Measurements from ENCODE around the gene GATAD2B.

GATAD2B gene

GRCh38 chr1:153792631-153793041 is 130.1 kb downstream of the GATAD2B start:
- H3K4me2 ChIP-seq, result no peak overlapping the region
- no peak overlapping the region for H3K9ac ChIP-seq
- peaks cover 9% of the 10 kb centered on the region; the same call in 1 of the 2 replicates for H3K27me3 ChIP-seq (ENCODE audit: insufficient read depth, low read depth)
- TF ChIP-seq CTCF (conservative IDR thresholded peaks at IDR 0.05; ENCODE audit: low read depth, low read length), result no peak
- no peak overlapping the region for H2AFZ ChIP-seq (ENCODE audit: low read depth)
- no peaks in the 10 kb centered on the region for H3K36me3 ChIP-seq (ENCODE audit: insufficient read depth)
- no peaks in the 10 kb centered on the region for H4K20me1 ChIP-seq (ENCODE audit: insufficient read depth)
- peaks cover 46% of the 10 kb centered on the region for H3K4me1 ChIP-seq (ENCODE audit: low read depth, poor library complexity, severe bottlenecking)
- H3K79me2 ChIP-seq (ENCODE audit: insufficient read depth, low read depth), result no peaks in the 10 kb centered on the region
- H3K27ac ChIP-seq, result no peak overlapping the region
- no peak overlapping the region for H3K4me3 ChIP-seq (IDR thresholded peaks at IDR 0.05; ENCODE audit: insufficient read depth, low read depth, low read length)

DNA sequence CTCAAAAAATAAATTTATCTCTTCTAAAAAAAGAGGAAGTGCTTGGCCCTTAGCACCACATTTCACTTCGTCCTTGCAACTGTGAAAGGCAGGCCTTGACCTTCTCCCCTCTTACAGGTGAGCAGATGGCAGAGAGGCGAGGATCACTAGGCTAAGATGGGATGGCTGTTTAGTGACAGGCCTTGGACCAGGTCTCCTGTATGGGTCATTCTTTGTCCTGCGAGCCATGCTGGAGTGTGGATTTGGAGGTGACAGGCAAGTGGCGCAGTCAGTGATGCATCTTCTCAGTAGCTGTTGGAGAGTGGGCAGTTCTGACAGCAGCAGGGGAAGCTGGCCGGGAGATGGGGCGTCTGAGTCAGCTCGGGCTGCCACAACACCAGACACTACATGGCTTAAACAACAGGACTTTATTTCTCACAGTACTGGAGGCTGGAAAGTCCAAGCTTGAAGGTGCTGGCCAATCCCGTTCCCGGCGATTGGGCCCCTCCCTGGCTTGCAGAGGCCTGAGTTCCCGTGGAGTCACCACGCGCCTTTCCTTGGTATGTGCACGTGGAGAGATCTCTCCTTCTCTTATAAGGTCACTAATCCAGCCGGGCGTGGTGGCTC is 131.0 kb downstream of the GATAD2B start:
- peaks cover 9% of the 10 kb centered on the region; the same call in 1 of the 2 replicates for H3K27me3 ChIP-seq (ENCODE audit: insufficient read depth, low read depth)
- peak overlapping the region; percentile 60; the same call in 1 of the 2 replicates for H2AFZ ChIP-seq (ENCODE audit: low read depth)
- peaks cover 37% of the 10 kb centered on the region for H3K4me1 ChIP-seq (ENCODE audit: low read depth, poor library complexity, severe bottlenecking)
- H4K20me1 ChIP-seq (ENCODE audit: insufficient read depth), result no peaks in the 10 kb centered on the region
- H3K36me3 ChIP-seq (ENCODE audit: insufficient read depth), result no peaks in the 10 kb centered on the region
- H3K27ac ChIP-seq, result peak overlapping the region; percentile 42; the same call in 1 of the 2 replicates
- TF ChIP-seq CTCF (conservative IDR thresholded peaks at IDR 0.05; ENCODE audit: low read depth, low read length), result no peak
- no peaks in the 10 kb centered on the region for H3K79me2 ChIP-seq (ENCODE audit: insufficient read depth, low read depth)
- H3K9ac ChIP-seq, result peak overlapping the region; percentile 8; the same call in 1 of the 2 replicates
- peak overlapping the region; percentile 78 for H3K4me2 ChIP-seq
- no peak overlapping the region for H3K4me3 ChIP-seq (IDR thresholded peaks at IDR 0.05; ENCODE audit: insufficient read depth, low read depth, low read length)

DNA sequence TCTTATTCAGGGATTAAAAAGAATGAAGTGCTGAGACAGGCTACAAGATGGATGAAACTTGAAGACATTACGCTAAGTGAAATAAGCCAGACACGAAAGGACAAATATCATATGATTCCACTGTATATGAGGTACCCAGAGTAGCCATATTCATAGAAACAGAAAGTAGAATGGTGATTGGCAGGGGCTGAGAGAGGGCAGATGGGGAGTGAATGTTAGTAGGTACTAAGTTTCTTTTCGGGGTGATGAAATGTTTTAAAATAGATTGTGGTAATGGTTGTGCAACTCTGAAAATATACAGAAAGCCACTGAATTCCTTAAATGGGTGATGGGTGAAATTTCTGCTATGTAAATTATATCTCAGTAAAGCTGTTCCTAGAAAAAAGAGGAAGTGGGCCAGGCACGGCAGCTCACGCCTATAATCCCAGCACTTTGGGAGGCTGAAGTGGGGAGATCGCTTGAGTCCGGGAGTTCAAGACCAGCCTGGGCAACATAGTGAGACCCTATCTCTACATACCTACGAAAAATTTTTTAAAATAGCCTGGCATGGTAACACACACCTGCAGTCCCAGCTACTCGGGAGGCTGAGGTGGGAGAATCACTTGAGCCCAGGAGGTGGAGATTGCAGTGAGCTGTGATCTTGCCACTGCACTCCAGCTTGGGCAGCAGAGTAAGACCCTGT is 131.7 kb downstream of the GATAD2B start:
- Histone ChIP-seq H3K4me2 (peak overlapping the region; percentile 78), H3K4me1 (ENCODE audit: low read depth, poor library complexity, severe bottlenecking) (peaks cover 35% of the 10 kb centered on the region), H3K27me3 (ENCODE audit: insufficient read depth, low read depth) (peaks cover 9% of the 10 kb centered on the region; the same call in 1 of the 2 replicates), H3K4me3 (IDR thresholded peaks at IDR 0.05; ENCODE audit: insufficient read depth, low read depth, low read length) (peak overlapping the region; percentile 97), H3K36me3 (ENCODE audit: insufficient read depth) (no peaks in the 10 kb centered on the region), H4K20me1 (ENCODE audit: insufficient read depth) (no peaks in the 10 kb centered on the region), H3K79me2 (ENCODE audit: insufficient read depth, low read depth) (no peaks in the 10 kb centered on the region), H3K27ac (peak overlapping the region; percentile 42), H3K9ac (peak overlapping the region; percentile 8), H2AFZ (ENCODE audit: low read depth) (peak overlapping the region; percentile 60)
- no peak for TF ChIP-seq CTCF (conservative IDR thresholded peaks at IDR 0.05; ENCODE audit: low read depth, low read length)

- 0 out of 2 replicates have a peak, but pooled peaks have one; percentile 12 for TF ChIP-seq CTCF (conservative IDR thresholded peaks at IDR 0.05; ENCODE audit: low read depth, low read length)
- Histone ChIP-seq H3K79me2 (ENCODE audit: insufficient read depth, low read depth) (no peaks in the 10 kb centered on the region), H3K27me3 (ENCODE audit: insufficient read depth, low read depth) (peaks cover 9% of the 10 kb centered on the region; the same call in 1 of the 2 replicates), H3K36me3 (ENCODE audit: insufficient read depth) (no peaks in the 10 kb centered on the region), H3K9ac (peak overlapping the region; percentile 8; the same call in 1 of the 2 replicates), H2AFZ (ENCODE audit: low read depth) (peak overlapping the region; percentile 60), H3K4me3 (IDR thresholded peaks at IDR 0.05; ENCODE audit: insufficient read depth, low read depth, low read length) (peak overlapping the region; percentile 97), H3K4me1 (ENCODE audit: low read depth, poor library complexity, severe bottlenecking) (peaks cover 35% of the 10 kb centered on the region), H4K20me1 (ENCODE audit: insufficient read depth) (no peaks in the 10 kb centered on the region), H3K27ac (peak overlapping the region; percentile 42), H3K4me2 (peak overlapping the region; percentile 78)
Observed at GRCh38 chr1:153790313-153790965, 132.3 kb downstream of the GATAD2B start.
